Activated CD4-positive, alpha-beta T cell treated with anti-CD3 and anti-CD28 coated beads, Interleukin-2, Interleukin-4, amounts not matched to agents 100 ng/mL and 50 ng/mL, durations not matched to agents 16 hours and 8 hours (primary cell): ENCODE data around the gene FAM98A.

Experiments used
- DNase-seq: peaks from one replicate; pipeline ENCODE4 v3.0.0-alpha.2; 2020; ENCODE audit warnings: low spot score

Gene FAM98A

GRCh38 chr2:33599175-33599942 lies at the start of gene FAM98A:
Gene FAM98A (minus strand): TSS chr2:33599299. CDS start chr2:33599221, 78 bp downstream.
- DNase-seq = peak; percentile 99

GRCh38 chr2:33645861-33646260 lies 46.8 kb upstream of the FAM98A start:
- no peak for DNase-seq

DNA sequence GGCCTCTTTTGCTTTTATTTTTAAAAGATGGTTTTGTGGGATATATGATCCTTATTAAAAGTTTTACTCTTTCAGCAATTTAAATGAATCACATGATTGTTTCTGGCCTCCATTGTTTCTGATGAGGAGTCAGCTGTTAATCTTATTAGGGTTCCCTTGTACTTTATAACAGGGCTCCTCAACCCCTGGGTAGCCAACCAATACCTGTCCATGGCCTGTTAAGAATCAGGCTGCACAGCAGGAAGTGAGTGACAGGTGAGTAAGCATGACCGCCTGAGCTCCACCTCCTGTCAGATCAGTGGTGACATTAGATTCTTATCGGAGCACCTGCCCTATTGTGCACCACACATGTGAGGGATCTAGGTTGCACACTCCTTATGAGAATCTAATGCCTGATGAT lies 45.1 kb upstream of the FAM98A start:
- DNase-seq = no peak

GRCh38 chr2:33636001-33636400 lies 36.9 kb upstream of the FAM98A start:
- DNase-seq = no peak

DNA sequence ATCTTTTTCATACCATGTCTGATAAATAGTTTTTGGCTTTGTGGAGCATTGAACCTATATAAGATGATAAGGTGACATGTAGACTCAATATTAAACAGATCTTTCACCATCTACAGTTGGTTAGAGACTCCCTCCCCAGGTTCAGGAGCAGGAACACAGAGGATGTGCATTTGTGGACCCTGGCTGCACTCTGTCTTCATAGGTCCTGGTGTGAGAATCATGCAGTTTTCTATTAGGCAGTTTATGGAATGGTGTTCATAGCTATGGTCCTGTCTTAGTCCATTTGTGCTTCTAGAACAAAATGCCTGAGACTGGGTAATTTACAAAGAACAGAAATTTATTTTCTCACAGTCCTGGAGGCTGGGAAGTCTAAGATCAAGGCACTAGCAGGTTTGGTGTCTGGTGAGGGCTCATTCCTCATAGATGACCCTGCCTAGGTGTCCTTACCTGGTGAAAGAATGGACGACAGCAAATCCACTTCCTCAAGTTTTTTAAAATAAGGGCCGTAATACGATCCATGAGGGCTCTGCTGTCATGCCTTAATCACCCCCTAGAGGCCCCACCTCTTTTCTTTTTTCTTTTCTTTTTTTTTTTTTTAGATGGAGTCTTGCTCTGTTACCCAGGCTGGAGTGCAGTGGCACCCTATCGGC lies 35.3 kb upstream of the FAM98A start:
- DNase-seq = no peak

DNA sequence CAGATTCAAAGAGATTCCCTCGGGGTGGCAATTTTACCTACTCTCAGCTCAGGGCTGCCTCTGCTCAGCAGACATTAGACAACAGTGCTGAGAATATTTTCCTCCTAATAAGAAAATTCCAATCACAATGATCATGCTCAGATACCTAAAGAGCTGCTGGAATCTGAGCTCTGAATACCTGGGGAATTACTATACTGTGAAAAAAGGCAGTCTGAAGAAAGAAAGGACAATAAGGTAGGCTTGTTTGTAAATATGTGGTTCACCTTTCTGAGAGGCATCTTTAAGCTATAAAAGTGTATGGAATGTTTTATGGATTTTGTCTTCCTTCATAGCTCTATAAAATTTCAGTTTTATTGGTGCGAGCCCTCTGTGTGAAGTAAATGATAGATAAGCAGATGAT lies 34.2 kb upstream of the FAM98A start:
- no peak for DNase-seq

GRCh38 chr2:33632831-33633230 lies 33.7 kb upstream of the FAM98A start:
- DNase-seq = no peak

GRCh38 chr2:33628031-33628827 lies 29.1 kb upstream of the FAM98A start:
- no peak for DNase-seq

DNA sequence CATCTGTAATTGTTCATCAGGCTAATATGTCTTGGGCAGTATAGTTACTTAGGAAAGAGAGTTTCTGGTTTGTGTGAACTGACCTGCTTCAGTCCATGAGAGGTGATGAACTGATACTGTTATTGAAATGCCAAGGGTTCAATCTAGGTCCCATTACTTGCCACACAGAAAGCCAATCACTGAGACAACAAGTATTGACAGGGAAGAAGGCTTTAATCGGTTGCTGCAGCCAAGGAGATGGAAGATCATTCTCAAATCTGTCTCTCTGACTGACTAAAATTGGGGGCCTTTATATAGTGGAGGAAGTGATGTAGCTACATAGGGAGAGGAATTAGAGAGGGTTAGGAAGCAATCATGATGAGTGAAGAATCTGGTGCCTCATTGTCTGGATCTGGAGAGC lies 19.9 kb upstream of the FAM98A start:
- DNase-seq = no peak

DNA sequence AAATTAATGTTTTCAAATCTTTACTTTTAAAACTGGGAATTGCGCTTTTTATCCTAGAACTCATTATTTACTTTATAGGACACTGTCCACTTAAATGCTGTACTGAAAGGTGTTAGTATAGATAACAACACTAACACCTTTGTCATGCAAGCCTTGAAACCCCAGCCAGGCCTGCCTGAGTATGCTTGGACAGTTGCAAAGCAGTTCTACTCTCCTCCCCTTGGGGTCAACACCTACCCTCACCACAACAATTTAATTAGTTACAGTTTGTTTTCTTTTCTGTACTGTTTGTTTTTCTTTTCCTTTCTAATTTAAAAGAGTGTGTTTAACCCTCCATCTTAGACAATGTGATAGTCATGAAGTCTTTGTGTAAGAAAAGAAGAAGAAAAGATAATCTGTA lies 18.9 kb upstream of the FAM98A start:
- no peak for DNase-seq

DNA sequence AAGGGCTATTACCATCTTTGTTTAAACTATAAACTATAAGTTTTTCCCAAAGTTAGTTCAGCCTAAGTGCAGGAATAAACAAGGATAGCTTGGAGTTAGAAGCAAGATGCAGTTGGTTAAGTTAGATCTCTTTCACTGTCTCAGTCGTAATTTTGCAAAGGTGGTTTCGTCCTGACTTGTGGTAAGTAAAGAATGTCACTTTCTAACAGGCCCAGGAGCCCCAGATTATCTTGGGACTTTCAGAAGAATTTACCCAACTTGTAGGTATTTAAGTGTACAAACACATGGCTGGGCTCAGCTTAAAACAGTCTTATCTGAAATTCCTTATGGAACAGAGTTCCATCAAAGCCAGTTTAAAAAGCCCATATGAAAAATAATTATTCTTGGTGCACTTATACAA lies 18.3 kb upstream of the FAM98A start:
- DNase-seq = no peak

DNA sequence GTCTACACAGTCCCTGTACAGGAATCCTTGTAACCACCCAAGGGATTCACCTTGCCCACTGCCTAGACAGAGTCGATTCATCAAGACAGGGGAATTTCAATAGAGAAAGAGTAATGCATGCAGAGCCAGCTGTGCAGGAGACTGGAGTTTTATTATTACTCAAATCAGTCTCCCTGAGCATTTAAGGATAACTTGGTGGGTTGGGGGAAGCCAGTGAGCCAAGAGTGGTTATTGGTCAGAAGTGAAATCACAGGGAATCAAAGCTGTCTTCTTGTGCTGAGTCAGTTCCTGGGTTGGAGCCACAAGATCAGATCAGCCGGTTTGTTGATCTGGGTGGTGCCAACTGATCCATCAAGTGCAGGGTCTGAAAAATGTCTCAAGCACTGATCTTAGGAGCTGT lies 17.8 kb upstream of the FAM98A start:
- DNase-seq = peak; percentile 28

GRCh38 chr2:33614190-33614589 lies 15.1 kb upstream of the FAM98A start:
- DNase-seq = no peak

DNA sequence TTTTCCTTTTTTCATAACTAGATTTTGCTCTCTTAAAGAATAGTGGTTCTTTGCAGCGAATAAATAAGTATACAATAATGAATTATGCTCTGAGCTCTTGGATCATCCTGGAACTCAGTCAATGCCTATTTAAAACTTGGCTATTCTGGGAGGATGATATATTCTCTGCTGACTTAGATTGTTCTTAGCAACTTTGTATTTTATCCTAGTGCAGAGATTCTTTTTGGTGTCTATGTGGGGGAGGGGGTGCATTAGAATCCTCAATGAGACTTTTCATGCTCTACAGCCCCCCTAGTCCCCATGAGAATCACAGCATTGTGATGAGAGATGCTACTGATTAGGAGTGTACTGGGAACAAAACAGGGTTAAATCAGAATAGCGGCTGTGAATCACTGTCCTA lies 8.8 kb upstream of the FAM98A start:
- DNase-seq = no peak

DNA sequence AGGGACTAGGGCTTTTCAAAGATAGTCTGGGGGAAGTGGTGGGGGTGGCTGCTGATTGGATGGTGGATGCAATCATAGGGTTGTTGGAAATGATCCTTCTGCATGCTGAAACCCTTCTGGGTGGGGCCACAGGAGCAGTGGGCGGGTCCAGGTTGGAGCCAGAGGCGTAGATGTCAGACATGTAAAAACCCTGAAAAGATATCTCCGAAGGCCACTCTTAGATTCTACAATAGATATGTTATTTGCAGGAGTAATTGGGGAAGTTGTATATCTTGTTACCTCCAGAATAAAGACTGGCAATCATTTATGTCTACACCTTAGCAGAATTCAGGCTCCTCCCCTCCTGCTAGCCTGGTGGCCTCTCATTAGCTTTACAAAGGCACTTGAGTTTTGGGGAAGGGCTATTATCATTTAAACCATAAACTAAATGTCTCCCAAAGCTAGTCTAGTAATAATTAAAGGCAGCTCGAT lies 8.2 kb upstream of the FAM98A start:
- no peak for DNase-seq

DNA sequence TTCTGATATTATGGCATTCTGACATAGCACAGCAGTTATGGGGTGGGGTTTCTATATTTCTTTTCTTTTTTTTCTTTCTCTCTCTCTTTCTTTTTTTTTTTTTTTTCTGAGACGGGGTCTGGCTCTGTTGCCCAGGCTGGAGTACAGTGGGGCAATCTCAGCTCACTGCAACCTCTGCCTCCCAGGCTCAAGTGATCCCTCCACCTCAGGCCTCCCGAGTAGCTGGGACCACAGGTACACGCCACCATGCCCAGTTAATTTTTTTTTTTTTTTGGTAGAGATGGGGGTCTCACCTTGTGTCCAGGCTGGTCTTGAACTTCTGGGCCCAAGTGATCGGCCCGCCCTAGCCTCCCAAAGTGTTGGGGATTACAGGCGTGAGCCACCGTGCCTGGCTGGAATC lies 7.5 kb upstream of the FAM98A start:
- DNase-seq = no peak

DNA sequence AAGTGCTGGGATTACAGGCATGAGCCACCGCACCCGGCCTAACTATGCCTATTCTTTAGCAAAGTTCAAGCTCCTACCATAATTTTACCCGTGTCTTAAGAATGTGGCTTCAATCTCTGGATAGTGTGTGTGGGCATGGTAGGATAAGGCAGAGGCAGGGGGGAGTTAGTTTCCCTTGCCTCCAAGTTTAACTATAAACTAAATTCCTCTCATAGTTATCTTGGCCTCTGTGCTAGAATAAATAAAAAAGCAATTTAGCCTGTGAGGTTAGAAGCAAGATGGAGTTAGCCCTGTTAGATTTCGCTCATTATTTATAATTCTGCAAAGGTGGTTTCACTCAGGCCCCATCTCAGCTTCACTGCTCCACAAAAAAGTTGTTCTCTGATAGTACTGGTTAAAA lies 7.0 kb upstream of the FAM98A start:
- DNase-seq = no peak

DNA sequence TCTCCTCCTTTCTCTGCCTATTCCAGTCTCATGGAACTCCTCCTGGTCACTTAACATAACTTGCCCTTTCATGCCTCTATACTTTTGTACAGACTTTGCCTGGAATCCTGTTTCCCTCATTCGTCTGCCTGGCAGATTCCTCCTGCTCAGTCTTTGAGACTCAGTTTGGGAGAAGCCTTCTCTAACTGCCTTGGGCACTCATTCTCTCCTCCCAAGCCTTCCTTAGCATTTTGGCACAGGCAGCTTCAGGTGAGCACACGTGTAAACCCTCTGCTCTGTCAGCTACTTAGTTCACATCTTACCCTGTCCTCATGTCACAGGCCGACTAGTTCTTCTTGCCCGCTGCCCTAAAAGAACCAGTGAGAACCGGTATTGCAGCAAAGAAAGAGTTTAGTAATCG lies 6.0 kb upstream of the FAM98A start:
- DNase-seq = no peak

DNA sequence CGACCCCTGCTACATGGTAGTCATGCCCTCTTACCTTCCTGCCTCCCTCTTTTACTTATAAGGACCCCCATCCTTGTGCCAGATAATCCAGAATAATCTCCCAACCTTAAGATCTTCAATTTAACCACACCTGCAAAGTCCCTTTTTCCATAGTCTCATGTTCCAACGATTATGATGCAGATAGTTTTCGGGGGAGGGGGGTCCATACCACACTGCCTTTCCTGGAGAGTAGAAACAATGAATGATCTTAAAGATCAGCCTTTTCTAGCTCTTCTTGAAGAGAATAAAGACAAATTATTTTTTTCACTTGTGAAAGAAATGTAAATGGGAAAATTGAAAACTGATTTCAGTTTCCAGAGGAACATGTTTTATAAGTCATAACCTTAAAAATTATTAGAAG lies 4.3 kb upstream of the FAM98A start:
- DNase-seq = no peak

- DNase-seq = no peak
Observed at GRCh38 chr2:33602201-33602830, 3.2 kb upstream of the FAM98A start.

- no peak for DNase-seq
Observed at GRCh38 chr2:33599943-33600192, 769 bp upstream of the FAM98A start.

- peak; percentile 64 for DNase-seq
Observed at GRCh38 chr2:33598561-33599174, 431 bp downstream of the FAM98A start.
